ENCODE measurements around the gene LNX1.

Gene LNX1

DNA sequence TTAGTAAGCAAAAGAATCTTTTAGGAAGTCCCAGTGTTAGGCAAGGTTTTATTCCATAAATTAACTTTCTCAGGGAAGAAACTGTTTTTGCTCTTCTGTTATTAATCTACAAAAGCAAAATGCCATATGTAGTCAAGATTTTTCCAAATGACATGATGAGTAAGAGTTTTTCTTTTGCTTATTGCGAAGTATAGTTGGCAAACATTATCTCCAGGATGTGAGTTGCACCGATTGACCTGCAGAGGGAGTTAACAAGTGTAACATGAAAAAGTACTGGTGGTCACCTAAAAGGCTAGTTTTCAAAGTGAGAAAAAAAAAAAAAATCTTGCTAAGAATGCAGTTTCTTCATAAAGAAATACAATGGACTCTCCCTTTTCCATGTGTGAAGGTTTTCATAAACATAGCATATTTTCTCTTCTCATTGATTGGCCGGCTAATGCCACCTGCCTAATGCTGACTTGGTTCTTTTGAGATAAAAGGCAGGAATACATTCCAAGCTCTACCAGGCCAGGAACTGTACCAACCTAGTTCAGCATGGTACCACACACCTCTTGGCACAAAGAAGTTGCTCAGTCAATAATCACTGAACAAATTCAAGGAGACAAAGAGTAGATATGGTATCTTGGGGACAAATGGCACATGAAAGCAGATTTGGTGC is 100.2 kb downstream of the LNX1 start:
- no peak overlapping the region for H3K4me3 ChIP-seq (replicated peaks; ENCODE audit: low read depth, low read length)
- TF ChIP-seq, protein P1, sequence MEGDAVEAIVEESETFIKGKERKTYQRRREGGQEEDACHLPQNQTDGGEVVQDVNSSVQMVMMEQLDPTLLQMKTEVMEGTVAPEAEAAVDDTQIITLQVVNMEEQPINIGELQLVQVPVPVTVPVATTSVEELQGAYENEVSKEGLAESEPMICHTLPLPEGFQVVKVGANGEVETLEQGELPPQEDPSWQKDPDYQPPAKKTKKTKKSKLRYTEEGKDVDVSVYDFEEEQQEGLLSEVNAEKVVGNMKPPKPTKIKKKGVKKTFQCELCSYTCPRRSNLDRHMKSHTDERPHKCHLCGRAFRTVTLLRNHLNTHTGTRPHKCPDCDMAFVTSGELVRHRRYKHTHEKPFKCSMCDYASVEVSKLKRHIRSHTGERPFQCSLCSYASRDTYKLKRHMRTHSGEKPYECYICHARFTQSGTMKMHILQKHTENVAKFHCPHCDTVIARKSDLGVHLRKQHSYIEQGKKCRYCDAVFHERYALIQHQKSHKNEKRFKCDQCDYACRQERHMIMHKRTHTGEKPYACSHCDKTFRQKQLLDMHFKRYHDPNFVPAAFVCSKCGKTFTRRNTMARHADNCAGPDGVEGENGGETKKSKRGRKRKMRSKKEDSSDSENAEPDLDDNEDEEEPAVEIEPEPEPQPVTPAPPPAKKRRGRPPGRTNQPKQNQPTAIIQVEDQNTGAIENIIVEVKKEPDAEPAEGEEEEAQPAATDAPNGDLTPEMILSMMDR (IDR thresholded peaks at IDR 0.05; ENCODE audit: low read length, missing control alignments), result peak; percentile 80
- DNase-seq (ENCODE audit: low read depth), result peak; percentile 97

DNA sequence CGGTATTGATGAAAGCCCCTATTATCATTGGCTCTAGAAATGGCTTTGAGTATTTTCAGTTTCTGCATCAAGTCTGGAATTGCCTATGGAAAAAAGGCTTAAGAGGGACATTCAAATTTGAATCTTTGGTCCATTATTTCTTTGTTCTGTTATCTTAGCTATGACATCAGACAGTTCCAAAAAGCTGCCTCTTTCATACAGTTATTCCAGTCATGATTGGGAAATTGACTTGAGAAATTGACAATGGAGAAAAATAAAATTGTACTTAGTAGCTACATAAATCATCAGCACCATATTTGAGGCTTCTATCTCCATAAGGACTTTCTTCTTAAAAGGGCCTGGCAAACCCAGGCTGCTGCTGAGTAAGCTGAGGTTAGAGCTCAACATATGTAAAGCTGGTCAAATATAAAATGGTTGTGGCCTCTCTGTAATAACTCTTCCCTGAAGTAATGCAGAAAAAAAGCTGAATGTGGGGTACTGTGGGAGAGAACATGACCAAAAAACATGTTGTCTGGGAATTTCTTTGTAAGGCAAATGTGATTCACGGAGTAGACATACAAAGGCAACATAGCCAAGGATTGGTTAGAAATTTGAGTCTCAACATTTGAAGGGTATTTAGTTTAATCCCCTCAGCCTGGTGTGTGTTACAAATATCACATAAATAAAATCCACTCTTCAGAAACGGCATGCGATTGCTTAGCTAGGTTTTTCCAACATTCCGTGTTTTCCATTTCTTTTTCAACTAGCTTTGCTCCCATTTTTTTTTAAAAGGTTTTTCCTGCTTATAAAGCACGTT is 100.9 kb downstream of the LNX1 start:
- peak; percentile 69 for DNase-seq (ENCODE audit: low read depth)
- no peak overlapping the region for H3K4me3 ChIP-seq (replicated peaks; ENCODE audit: low read depth, low read length)
- TF ChIP-seq, protein P1 (IDR thresholded peaks at IDR 0.05; ENCODE audit: low read length, missing control alignments), result no peak

DNA sequence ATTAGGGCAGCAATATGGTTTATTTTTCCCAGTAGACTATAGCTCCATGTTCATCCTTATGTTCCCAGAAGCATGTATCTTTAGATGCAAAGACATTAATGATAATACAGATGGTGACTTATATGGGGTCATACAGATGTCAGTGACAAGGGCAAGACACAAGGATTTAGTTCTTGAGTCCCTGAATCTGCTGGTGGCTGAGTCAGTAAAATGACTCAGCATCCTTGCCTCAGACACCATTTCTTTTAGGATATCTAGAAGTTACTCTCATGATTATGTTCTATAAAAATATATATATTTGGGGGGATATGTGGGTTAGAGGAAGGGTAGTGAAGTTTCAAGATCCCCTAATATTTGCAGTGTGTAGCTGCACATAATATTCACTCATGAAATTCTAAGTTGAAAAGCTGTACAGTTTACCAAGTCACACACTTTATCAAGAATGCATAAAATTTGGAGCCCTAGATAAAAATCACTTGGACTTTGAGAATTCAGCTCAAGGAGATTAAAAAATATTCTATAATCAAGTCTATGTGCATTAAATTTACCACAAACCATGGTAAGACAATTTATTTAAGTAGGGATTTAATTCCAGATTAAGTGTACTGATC is 101.9 kb downstream of the LNX1 start:
- TF ChIP-seq, protein P1 (IDR thresholded peaks at IDR 0.05; ENCODE audit: low read length, missing control alignments), result no peak
- H3K4me3 ChIP-seq (replicated peaks; ENCODE audit: low read depth, low read length), result no peak overlapping the region
- peak; percentile 53 for DNase-seq (ENCODE audit: low read depth)

DNA sequence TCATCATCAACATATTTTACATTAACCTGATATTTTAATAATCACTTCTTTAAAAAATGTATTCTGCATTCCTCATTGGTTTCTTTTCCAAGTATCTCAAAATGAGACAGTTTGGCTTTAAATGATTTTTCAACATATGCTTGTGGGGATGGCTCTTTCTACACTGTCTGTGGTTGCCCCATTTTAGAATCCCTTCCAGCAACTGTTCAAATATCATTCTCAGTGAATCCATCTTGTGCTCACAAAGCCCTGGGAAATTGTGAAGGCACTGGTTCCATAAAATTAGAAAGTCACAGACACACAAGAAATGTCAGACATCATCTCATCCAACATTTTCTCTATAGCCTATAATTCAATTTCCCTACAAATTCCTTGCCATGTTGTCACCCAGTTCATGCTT is 103.5 kb downstream of the LNX1 start:
- DNase-seq (ENCODE audit: low read depth), result no peak
- TF ChIP-seq, protein P1 (IDR thresholded peaks at IDR 0.05; ENCODE audit: low read length, missing control alignments), result no peak
- H3K4me3 ChIP-seq (replicated peaks; ENCODE audit: low read depth, low read length), result no peak overlapping the region

DNA sequence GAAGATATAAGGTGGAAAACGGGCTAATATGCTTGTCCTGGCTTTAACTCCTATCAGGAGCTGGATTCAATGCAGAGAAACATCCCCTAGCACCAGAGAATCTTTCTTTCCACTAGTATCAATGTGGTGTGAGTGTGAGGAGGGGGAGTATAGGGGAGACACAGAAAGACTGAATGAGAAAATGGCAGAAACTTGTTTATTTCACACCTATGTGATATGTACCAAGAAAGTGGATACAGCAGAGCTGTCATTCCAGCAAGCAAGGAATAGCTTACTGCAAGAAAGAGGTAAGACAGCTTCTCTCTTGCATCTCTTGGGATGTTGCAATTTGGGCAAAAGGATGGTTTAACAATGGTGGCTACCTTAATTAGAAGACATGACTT is 105.6 kb downstream of the LNX1 start:
- DNase-seq (ENCODE audit: low read depth), result no peak
- H3K4me3 ChIP-seq (replicated peaks; ENCODE audit: low read depth, low read length), result no peak overlapping the region
- TF ChIP-seq, protein P1 (IDR thresholded peaks at IDR 0.05; ENCODE audit: low read length, missing control alignments), result no peak

DNA sequence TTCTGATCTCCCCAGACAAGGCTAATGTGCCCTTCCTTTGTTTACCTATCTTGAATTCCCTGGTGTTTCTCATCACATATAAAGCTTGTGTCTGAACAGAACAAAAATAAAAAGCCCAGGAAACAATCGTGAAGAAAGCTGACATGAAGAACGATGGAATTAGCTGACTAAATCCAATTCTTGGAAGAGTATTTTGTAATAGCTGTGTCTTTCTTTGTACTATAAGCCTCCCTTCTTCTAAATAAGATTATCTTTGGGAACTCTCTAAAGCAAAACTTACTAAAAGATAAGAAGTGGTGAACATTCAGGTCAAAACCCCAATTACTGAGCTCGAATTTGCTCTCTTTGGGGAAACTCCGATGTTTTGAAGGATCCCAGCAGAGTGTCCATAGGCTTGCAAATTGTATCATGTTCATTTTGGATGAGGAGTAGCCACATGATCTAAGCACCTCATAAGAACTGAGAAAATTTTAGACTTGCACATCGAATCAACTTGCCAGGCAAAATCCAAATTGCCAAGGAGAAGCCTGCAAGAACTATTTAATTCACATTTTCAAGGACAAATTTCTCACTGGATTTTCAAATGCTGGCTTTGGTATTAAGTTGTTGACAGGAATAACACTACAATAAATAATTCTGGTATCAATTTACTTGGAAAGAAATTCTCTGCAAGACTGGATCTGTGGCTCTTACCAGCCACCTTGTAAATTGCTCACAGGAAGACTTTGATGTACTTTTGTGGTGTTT is 106.2 kb downstream of the LNX1 start:
- no peak overlapping the region for H3K4me3 ChIP-seq (replicated peaks; ENCODE audit: low read depth, low read length)
- TF ChIP-seq, protein P1 (IDR thresholded peaks at IDR 0.05; ENCODE audit: low read length, missing control alignments), result no peak
- DNase-seq (ENCODE audit: low read depth), result no peak
